GM18873 (cell line): ENCODE measurements around the gene ASTL.
A peak's percentile ranks its signal among the peaks of the same experiment; 100 is the strongest.
"Not testable (repeated sequence)": the region's sequence is repeated elsewhere in the genome, so short reads cannot be mapped to it uniquely, and the experiment has no call there.

ENCODE experiments used
- ATAC-seq: cut with Tn5 transposase; IDR thresholded peaks from one replicate; pipeline ENCODE4 v1.9.1; 2021; ENCODE audit warnings: mild to moderate bottlenecking, moderate library complexity, moderate number of reproducible peaks; ENCODE audit not compliant: unreplicated experiment, low FRiP score

The ASTL gene

DNA sequence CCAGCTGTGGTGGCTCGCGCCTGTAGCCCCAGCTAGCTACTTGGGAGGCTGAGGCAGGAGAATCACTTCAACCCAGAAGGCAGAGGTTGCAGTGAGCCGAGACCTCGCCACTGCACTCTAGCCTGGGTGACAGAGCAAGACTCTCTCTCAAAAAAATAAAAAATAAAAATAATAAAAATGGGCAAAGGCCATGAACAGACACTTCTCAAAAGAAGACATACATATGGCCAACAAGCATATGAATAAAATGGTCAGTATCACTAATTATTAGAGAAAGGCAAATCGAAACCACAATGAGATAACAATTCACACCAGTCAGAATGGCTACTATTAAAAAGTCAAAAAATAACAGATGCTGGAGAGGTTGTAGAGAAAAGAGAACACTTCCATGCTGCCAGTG lies 22.1 kb upstream of the ASTL start:
- ATAC-seq, result not testable (repeated sequence)

DNA sequence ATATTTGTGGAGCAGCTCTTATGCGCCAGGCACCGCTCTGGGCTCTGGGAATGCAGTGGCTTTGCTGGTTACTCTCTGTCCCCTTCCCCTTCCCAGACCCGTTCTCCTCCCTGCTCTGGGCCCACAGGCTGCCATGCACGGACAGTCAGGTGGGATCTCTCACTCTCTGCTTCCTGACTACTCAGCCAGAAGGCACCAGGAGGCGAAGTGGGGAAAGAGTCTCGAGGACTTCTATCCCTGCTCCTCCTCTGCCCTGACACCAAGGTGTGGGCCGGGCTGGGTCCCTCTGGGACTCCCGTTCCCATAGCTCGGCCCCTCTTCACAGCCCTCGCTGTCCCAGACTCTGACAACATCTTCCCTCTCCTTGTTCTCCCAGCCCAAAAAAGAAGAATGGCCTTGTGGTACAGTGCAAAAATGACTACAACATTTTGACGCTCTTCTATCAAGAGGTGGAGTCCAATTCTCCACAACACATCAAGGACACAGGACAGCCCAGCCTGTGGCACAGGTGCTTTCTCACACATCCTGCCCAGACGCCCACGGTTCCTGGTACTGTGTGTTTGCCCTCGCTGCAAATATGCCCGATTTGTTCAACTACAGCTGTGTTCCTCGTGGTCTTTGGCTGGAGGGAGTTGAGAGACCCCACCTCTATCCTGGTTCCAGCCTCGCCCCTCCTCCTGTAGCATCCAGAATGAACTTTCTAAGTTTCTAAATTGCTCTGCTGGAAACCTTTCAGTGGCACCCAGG lies 21.0 kb upstream of the ASTL start:
- no peak for ATAC-seq

DNA sequence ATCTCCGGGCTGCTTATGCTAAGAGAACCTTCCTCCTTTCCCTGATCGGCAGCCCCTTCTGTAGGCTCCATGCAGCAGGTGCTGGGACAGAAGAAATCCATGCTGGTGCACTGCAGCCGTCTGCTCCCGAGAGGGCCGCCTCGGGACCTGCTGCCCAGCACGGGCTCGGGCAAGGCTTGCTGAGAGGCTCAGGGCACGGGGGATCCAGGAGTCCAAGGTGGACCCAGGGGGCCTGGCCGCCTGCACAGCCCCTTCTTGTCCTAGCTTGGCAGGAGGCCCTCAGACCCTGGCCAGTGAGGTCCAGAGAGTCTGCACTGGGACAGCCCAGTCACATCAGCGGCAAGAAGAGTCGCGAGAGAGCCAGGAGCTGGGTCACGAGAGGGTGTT lies 20.2 kb upstream of the ASTL start:
- no peak for ATAC-seq

DNA sequence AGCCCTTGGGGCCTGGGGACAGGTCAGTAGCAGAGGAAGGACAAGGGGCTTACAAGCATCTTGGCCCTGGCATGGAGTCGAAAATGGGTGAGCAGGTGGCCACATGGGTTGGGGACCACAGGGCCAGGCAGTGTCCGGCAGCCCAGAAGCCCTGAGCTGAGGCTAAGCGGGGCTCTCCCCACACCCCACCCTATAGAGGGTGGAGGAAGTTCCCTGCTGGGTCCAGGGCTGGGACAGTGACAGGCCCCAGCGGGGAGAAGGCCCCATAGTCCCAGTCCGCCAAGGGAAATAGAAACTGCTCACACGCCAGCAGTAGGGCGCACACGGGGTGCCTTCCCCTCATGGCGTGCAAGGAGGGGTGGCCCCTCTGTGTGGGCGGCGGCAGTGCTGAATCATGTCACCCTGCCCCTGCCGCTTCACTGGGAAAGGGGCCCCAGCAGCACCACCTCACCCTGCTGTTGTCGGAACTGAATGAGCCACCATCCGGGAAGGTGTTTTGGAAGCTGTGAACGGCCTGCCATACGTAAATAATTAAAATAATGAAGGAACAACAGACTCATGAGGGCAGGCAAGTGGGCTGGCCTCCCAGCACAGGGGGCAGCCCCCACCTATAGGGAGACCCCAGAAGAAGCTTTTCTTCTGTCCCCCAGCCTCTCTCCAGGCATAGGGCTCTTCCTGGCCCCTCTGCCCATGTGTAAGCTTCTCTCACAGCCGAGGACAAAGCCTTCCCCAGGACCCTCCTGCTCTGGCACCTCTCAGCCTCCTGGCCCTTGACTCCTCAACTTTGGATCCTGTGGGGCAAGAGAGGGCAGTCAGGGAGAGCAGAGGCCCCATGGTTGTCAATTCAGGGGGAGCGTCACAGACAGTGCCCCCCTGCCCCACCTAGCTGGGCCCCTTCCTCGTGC lies 19.6 kb upstream of the ASTL start:
- ATAC-seq, result peak; percentile 44

DNA sequence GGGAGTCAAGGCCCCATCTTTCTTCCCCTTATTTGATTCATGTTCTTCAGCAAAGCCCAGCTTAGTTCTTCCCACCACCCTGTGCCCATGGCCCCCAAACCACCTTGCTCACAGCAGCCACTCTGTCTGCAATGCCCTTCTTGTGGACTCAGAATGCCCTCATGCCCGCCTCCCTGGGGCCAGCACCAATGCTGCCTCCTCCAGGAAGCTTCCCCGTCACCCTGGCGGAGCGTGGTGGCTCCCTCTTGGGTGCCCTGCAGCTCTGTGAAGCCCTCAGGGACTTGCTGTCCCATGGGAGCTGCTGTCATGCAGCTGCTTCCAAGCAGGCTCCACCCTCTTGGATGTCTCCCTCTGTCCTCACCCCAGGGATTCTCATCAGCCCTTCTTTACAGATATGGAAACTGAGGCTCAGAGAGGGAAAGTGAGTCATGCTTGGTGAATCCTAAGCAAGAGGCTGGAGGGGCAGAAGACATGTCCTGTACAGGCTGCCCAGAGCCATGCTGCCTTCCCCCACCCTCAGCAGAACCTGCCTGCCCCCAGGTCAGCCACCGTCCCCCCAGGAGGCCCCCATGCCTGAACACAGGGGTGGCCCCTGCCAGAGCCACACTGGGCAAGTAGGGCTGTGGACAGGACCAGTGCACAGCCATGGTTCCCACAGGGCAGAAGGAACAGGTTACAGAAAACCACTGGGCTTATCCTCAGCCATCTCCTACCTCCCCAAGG lies 18.8 kb upstream of the ASTL start:
- peak; percentile 33 for ATAC-seq

DNA sequence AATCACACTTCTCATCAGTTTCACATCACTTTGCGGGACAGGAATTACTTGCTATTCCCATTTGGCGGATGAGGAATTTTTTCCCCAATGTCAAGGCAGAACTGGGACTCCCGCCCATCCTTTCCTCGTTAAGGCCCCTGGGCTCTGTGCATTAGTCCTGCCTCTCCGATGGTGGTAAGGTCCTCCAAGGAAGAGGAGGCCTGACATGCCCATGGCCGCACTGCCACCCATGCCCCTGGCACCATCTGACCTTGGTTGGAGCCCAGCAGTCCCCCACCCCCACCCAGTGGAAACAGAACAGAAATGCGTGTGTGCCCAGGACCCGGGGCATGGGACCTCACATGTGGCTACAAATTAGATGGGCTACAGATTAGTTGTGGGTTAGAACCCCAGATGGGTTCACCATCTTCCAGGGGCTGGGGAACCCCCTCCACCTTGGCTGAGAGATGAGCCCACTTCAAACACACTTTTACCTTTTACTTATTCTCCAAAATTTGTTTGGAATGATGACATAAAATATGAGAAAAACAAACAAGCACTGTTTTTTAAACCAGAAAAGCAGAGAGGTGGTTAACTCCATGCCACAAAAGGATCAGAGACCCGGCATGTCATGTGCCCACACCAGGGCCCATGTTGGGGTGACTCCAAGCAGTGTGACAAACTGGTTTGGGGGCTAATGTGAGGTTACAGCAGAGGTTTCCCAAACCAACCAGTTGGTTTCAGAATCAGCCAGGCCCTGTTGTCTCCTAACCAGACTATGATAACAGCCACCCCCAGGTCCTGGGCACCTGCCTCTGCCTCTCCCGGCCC lies 17.9 kb upstream of the ASTL start:
- ATAC-seq, result no peak

DNA sequence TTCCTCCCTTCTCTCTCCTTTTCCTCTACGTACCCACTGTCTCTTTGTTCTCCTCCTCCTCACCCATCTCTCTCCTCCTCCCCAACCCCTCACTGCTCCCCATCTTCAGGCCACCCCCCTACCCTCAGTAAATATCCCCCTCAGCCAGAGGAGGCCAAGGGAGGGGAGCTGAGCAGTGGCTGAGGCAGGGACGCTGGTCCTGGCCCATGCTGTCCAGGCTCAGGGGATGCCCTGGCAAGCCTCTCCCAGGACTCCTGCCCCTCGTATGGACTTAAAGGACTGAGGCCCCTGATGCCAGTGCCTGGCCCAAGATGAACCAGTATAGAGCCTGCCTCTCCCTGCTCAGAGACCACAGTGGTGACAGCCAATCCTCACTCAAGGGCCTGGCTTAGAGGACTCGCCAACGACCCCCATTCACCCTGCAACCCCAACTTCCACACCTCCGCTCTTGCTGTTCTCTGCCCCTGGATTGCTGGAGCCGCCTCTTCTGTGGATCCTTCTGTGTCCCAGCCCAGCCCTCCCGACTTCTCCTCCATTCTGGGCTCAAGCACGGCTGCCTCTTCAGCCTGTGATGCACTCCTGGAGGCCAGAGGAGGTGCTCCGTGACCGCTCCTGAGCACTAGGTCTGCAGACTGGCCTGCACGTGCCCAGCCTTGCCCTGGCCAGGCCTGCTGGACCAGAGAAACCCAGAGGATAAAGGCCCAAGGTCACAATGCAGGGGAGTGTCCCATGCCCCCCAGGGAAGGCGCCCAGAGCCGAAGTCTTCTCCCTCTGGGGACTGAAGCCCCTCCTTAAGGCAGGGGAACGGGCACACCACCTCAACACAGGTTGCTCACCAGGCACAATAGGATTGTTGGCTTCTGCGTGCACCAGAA lies 16.4 kb upstream of the ASTL start:
- ATAC-seq, result no peak

DNA sequence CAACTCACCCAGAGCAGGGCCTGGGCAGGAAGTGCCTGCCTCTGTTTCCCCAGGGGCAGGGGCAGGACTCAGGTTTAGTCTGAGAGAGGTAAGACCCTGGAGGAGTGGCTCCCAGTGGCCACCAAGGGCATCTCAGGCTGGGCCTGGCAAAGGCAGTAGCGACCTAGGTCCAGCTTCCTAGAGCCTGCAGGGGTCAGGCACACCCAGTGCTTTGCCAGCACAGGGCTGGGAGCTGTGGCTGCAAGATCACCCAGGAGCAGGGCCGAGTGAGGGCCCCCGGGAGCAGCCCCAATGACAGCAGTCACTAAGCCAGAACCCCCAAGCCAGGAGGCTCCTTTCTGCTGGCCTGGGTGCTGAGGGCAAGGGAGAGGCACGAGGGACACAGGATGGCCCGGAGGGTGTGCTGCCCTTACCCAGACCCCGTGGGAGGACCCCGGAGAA lies 15.7 kb upstream of the ASTL start:
- ATAC-seq, result no peak

DNA sequence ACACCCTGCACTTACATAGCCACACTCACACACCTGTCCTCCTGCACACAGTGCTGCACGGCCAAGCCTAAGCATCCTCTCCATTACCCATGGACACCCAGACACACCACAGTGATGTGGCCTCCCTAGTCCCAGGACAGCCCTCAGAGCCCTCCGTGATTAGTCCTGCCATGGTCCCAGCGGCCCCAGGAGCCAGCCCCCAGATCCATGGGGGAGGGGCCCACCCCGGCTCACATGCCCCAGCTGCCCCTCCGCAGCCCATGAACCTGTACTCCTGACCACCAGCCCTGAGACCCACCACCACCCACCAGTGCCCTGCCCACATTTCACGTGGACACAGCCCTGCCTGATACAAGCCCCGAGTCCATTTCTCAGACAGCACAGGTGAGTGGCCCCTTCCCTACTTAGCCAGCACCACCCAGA lies 15.0 kb upstream of the ASTL start:
- no peak for ATAC-seq

DNA sequence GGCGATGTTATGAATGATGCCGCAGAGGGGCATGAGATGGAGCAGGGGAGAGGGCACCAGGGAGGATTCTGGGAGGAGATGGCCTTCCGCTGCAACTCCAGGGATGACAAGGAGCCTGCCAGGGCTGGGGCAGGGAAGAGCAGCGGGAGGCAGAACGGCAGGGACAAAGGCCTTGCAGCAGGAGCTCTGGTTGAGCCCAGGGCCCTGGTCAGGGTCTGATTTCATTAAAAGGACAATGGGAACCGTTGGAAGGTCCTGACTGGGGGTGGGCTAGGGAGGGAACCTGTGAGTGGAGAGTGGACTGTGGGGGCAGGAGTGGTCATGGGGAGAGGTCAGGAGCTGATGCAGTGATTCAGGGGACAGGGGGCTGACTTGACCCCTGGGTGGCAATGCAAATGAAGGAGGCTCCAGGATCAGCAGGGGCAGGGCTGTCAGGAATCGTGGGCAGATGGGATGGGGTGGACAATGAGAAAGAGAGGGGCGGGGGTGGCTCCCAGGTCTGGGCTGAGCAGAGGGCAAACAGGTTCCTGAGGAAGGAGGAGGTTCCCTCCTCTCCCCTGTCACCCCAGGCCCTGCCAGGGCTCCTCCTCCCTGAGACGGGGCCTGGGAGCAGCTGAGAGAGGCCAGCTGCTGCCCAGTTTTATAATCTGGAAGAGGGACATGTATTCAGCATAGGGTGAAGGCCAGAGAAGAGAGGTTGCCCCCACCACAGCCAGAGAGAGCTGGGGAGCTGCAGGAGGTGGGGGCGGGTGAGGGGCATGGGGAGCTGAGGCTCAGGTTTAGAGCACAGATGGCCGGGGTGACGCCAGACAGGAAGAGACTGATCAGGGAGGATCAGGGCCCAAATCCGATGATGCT lies 14.2 kb upstream of the ASTL start:
- no peak for ATAC-seq

DNA sequence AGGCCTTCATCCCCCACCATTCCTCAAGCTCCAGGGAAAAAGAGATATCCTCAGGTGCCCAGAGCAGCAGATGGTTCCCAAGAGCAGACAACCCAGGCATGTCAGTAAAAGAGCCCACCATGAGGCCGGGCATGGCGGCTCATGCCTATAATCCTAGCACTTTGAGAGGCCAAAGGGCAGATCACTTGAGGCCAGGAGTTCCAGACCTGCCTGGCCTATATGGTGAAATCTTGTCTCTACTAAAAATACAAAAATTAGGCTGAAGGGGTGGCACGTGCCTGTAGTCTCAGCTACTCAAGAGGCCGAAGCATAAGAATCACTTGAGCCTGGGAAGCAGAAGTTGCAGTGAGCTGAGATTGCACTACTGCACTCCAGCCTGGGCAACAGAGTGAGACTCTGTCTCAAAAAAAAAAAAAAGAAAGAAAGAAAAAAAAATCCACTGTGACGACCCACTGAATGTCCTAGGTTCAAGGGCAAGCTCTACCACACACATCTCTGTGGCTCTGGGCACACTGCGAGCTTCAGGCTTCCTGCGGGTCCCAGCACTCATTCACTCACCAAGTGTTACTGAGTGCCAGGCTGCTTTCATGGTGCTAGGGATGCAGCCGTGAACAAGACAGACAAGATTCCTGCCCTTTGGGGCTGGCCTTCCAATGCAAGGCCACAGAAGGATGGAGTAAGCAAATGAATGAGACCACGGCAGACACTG lies 13.4 kb upstream of the ASTL start:
- no peak for ATAC-seq

DNA sequence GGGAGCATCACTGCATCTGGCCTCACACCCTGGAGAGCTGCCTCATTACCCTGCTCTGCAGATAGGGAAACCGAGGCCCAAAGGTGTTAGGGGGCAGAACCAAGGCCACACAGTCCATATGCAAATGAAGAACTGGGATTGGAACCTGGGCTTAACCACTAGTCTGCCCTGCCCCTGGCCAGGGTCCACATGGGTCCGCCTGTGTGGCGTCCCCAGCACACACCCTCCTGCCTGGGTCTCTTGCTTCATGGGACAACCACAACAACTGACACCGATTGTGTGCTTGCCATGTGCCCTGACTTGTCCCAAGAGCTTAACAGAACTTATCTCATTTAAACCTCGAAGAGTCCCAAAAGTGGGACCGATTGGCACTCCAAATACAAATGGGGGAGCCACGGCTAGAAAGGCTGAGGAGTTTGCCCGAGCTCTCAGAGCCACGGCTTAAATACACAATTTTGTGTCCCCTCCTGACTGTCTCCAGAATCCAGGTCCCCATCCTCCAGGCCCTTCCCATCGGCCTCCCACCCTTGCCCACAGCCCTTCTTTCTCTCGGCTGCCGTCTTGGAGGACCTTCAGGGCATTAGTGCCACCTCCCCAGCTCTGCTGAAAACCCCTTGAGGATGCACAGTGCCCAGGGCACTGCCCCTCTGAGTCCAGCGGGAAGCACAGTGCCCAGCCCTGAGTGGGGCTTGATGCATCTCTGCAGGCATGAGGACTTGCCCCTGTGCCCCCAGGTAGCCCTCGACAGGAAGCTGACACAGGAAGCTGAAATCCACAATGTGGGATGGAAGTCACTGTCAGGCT lies 12.7 kb upstream of the ASTL start:
- ATAC-seq, result no peak

DNA sequence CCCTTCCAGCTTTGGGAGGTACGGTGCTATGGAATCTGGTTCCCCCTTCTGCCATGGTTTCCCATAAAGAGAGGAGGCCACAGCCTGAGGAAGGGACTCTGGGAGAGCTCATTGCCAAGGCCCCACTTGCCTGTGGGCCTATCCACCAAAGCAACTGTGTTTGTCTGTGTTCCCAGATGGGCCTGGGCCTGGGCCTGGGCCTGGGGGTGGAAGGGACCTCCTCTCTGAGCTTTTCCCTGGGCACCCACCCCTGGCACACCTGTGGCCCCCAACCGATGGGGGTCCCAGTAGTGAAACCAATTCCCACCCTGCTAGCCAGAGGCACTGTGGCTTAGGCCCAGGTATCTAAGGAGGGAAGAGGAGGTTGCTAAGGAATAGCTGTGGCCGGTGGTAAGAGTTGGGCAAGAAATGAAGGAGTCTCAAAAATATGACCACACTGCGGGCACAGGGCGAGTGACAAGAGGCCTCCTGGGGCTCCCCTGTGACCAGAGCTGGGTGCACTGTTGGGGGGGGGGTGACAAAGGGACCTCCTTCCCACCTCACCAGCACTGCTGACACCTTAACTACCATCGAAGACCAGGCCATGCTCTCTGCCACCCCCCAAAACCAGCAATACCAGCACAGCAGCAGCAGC lies 11.8 kb upstream of the ASTL start:
- ATAC-seq, result no peak

DNA sequence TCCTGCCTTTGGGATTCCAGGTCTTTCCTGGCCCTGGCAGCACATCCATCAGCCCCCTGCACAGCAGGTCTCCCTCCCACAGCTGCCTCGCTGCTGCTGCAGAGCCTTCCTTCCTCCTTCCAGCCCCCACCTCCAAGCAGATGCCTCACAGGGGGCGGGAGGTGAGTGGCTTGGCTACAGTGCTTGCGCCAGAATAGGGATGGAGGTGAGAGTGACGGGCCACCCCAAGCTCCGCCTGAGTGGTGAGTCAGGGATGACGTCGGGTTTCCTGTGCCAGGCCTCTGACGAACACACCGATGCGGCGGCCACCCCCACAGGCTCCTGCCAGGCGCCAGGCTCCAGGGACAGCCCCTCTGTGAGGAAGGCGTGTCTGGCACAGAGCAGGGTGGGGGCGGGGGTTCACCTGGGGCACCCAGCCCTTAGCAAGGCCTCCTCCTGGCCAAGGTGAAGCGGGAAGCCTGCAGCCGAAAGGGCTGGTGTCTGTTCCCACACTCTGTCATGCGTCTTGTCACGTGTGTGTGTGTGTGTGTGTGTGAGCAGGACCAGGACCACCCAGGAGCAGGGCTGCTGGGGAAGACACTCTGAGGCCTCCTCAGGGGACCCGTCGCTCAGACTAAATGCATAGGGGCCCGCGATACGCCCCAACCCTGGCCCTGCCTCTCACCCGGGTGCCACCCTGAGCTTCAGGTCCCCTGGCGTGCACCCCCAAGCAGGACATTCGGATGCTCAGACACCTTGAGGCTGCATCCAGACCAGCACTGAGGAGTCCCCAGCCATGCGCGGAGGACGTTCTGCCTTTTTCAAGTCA lies 10.3 kb upstream of the ASTL start:
- ATAC-seq, result peak; percentile 40

DNA sequence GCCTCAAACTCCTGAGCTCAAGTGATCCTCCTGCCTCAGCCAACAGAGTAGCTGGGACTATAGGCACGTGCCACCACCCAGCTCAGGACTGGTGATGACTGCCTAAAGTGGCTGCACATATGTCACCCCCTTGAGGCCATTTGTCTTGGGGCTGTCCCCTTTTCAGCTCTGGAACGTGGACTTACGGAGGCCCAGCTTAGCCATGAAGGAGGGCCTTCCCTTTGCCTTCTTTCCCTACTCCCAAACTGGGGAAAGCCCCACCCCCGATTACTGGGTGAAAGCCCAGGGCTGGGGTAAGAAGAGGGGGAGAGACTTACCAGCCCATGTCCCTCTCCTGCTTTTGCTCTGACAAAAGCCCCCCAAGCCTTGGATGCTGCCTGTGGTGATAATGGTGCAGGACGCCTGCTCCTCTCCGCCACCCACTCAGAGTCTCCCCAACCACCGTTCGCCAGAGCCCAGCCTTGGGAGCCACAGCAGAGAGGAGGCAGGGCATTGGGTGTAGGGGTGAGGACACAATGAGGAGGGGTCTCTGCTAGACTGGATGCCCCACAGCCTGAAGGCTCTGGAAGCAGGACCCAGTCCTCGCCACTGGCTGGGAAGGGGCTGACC lies 9.4 kb upstream of the ASTL start:
- ATAC-seq, result no peak
